K562 (cell line): ENCODE measurements around the gene ZNF10. TPM values are rescaled to one million over a fixed set of nuclear protein-coding genes. Genes with fewer than 3 reads are reported as not detected.

Source experiments
- HCFC1 ChIP-seq: IDR thresholded peaks from 2 replicates; pipeline ENCODE4 v1.6.1; 2012; ENCODE audit warnings: low read depth, low read length, improper control_type of control experiment
- L3MBTL2 ChIP-seq: fragments of 450-650 bp; IDR thresholded peaks from 2 replicates; pipeline ENCODE4 v1.6.1; 2016; ENCODE audit warnings: mild to moderate bottlenecking, moderate library complexity
- MTA3 ChIP-seq: fragments of 450-650 bp; formaldehyde crosslinking; IDR thresholded peaks from 2 replicates; pipeline ENCODE4 v1.6.1; 2017; ENCODE audit warnings: mild to moderate bottlenecking, borderline replicate concordance
- NRF1 ChIP-seq, 2 experiments: fragments of 450-650 bp; IDR thresholded peaks in 1 of 2; conservative IDR thresholded peaks in 1 of 2; 2 replicates each; pipeline ENCODE4 v1.6.1; 2014; ENCODE audit warnings: mild to moderate bottlenecking in 2 of 2
- POLR2AphosphoS5 ChIP-seq: IDR thresholded peaks from 2 replicates; pipeline ENCODE4 v1.6.1; 2011; ENCODE audit warnings: mild to moderate bottlenecking, low read depth, low read length, moderate library complexity; ENCODE audit not compliant: control insufficient read depth, insufficient read depth
- TEAD1 ChIP-seq, 2 experiments: fragments of 450-650 bp in 1 of 2; sonication (generic) in 1 of 2; formaldehyde crosslinking; IDR thresholded peaks; 2 replicates each; pipeline versions ENCODE4 v1.4.0 to v1.8.0; 2020 to 2022; ENCODE audit warnings: mild to moderate bottlenecking in 2 of 2, missing genetic modification reagents in 1 of 2
- ZNF347 ChIP-seq: fragments of 450-650 bp; formaldehyde crosslinking; IDR thresholded peaks from 2 replicates; pipeline ENCODE4 v1.4.0; 2020; ENCODE audit warnings: low read depth, mild to moderate bottlenecking, moderate library complexity
- polyA plus RNA-seq, 8 experiments: library from polyadenylated mRNA; depleted of rRNA in 4 of 8; stranded (reverse) in 5 of 8; unstranded in 3 of 8; fragments of >200 nt; fragmentation: Nextera tagmentation in 2 of 8; fragmentation: Illumina TruSeq in 1 of 8; extraction: Ambion mirVana in 2 of 8; extraction: Trizol in 1 of 8; gene quantifications; 2 replicates each; pipeline versions ENCODE4 v1.2.1 to v1.2.3, GENCODE V29; 2011 to 2014; ENCODE audit warnings: inconsistent platforms in 1 of 8, missing spikeins in 1 of 8
- total RNA-seq, 7 experiments: library from RNA; depleted of rRNA in 6 of 7; stranded (reverse); fragments of >200 nt in 6 of 7; fragmentation: Illumina TruSeq in 2 of 7; extraction: Trizol in 2 of 7; gene quantifications; 2 replicates each; pipeline versions ENCODE4 v1.2.1 to v1.2.3, GENCODE V29; 2011 to 2021; ENCODE audit warnings: low replicate concordance in 1 of 7
- TF ChIP-seq, protein P1 (sequence below), 2 experiments: fragments of 450-650 bp in 1 of 2; sonication (generic) in 1 of 2; formaldehyde crosslinking in 1 of 2; IDR thresholded peaks; 2 replicates each; pipeline versions ENCODE4 v1.7.1 to v1.9.0; 2016 to 2022; ENCODE audit warnings: inconsistent platforms in 1 of 2, mild to moderate bottlenecking in 1 of 2, missing genetic modification reagents in 1 of 2
- TF ChIP-seq, protein P2 (sequence below): fragments of 200-800 bp; sonication (Bioruptor generic); IDR thresholded peaks from 2 replicates; pipeline ENCODE4 v1.6.1; 2016; ENCODE audit warnings: missing genetic modification characterization, missing compliant biosample characterization
- TF ChIP-seq, protein P3 (sequence below), 2 experiments: fragments of 450-650 bp; IDR thresholded peaks; 2 replicates each; pipeline ENCODE4 v1.6.1; 2016

Gene ZNF10
- total and polyA plus RNA-seq, 9 of the 15 experiments (the other 6 are each of a cell fraction or from before 2014, with no cell fraction given): 3.5 to 5.8 (median 4.9) TPM

DNA sequence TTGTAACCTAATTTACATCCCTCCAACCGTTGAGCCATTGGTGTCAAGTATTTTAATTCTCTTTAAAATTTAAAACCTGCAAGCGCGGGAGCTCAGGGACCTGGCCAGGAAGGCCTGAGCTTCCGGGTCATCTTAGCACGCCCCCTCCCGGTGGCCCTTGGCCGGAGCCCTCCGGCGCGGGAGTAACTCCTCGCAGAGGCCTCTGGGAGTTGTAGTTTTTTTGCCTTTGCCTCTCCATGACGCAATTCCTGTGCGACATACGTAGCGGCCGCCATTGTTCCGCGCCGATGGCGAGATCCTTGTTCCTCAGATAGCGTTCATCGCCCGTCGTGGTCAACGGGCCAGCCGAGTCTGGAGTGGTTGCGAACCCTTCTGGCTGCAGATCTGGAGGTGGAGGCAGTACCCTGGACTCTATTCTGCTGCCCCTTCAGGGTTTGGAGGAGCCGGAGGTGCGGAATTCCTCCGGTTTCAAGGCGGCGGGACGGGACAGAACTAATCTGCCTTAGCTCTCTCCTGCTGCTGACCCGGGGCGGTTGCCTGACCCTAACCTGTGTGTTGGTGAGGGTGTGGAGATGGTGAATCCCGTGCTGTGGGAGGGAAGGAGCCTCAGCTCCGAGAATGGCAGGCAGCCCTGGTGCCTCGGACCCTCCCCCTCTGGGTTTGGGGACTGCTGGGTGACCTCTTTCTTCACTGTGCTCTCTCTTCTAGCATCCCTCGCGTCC is 51.0 kb downstream of the ZNF10 start, which contains the start of gene ZNF268 (continued):
- TF ChIP-seq, protein P1, sequence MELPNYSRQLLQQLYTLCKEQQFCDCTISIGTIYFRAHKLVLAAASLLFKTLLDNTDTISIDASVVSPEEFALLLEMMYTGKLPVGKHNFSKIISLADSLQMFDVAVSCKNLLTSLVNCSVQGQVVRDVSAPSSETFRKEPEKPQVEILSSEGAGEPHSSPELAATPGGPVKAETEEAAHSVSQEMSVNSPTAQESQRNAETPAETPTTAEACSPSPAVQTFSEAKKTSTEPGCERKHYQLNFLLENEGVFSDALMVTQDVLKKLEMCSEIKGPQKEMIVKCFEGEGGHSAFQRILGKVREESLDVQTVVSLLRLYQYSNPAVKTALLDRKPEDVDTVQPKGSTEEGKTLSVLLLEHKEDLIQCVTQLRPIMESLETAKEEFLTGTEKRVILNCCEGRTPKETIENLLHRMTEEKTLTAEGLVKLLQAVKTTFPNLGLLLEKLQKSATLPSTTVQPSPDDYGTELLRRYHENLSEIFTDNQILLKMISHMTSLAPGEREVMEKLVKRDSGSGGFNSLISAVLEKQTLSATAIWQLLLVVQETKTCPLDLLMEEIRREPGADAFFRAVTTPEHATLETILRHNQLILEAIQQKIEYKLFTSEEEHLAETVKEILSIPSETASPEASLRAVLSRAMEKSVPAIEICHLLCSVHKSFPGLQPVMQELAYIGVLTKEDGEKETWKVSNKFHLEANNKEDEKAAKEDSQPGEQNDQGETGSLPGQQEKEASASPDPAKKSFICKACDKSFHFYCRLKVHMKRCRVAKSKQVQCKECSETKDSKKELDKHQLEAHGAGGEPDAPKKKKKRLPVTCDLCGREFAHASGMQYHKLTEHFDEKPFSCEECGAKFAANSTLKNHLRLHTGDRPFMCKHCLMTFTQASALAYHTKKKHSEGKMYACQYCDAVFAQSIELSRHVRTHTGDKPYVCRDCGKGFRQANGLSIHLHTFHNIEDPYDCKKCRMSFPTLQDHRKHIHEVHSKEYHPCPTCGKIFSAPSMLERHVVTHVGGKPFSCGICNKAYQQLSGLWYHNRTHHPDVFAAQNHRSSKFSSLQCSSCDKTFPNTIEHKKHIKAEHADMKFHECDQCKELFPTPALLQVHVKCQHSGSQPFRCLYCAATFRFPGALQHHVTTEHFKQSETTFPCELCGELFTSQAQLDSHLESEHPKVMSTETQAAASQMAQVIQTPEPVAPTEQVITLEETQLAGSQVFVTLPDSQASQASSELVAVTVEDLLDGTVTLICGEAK (IDR thresholded peaks at IDR 0.05): peak; percentile 91
- TF ChIP-seq, protein P1 (CRISPR knock-in tag; IDR thresholded peaks at IDR 0.05): no peak
- peak; percentile 86 for TF ChIP-seq L3MBTL2
- TF ChIP-seq TEAD1 (CRISPR knock-in tag; IDR thresholded peaks at IDR 0.05): peak in 1 of 2 experiments; percentile 43; a peak in 1 of 4 replicates
- no peak for TF ChIP-seq ZNF347
- TF ChIP-seq HCFC1: peak; percentile 99
- TF ChIP-seq MTA3: peak; percentile 31; the same call in 1 of the 2 replicates
- TF ChIP-seq NRF1 (conservative IDR thresholded peaks at IDR 0.05 in 1 of 2, IDR thresholded peaks at IDR 0.05 in 1 of 2): peak; percentile 20 to 41; a peak in 2 of 4 replicates
- TF ChIP-seq, protein P2, sequence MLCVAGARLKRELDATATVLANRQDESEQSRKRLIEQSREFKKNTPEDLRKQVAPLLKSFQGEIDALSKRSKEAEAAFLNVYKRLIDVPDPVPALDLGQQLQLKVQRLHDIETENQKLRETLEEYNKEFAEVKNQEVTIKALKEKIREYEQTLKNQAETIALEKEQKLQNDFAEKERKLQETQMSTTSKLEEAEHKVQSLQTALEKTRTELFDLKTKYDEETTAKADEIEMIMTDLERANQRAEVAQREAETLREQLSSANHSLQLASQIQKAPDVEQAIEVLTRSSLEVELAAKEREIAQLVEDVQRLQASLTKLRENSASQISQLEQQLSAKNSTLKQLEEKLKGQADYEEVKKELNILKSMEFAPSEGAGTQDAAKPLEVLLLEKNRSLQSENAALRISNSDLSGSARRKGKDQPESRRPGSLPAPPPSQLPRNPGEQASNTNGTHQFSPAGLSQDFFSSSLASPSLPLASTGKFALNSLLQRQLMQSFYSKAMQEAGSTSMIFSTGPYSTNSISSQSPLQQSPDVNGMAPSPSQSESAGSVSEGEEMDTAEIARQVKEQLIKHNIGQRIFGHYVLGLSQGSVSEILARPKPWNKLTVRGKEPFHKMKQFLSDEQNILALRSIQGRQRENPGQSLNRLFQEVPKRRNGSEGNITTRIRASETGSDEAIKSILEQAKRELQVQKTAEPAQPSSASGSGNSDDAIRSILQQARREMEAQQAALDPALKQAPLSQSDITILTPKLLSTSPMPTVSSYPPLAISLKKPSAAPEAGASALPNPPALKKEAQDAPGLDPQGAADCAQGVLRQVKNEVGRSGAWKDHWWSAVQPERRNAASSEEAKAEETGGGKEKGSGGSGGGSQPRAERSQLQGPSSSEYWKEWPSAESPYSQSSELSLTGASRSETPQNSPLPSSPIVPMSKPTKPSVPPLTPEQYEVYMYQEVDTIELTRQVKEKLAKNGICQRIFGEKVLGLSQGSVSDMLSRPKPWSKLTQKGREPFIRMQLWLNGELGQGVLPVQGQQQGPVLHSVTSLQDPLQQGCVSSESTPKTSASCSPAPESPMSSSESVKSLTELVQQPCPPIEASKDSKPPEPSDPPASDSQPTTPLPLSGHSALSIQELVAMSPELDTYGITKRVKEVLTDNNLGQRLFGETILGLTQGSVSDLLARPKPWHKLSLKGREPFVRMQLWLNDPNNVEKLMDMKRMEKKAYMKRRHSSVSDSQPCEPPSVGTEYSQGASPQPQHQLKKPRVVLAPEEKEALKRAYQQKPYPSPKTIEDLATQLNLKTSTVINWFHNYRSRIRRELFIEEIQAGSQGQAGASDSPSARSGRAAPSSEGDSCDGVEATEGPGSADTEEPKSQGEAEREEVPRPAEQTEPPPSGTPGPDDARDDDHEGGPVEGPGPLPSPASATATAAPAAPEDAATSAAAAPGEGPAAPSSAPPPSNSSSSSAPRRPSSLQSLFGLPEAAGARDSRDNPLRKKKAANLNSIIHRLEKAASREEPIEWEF: 0 out of 2 replicates have a peak, but pooled peaks have one; percentile 45
- peak; percentile 85 for TF ChIP-seq POLR2AphosphoS5
- TF ChIP-seq, protein P3, sequence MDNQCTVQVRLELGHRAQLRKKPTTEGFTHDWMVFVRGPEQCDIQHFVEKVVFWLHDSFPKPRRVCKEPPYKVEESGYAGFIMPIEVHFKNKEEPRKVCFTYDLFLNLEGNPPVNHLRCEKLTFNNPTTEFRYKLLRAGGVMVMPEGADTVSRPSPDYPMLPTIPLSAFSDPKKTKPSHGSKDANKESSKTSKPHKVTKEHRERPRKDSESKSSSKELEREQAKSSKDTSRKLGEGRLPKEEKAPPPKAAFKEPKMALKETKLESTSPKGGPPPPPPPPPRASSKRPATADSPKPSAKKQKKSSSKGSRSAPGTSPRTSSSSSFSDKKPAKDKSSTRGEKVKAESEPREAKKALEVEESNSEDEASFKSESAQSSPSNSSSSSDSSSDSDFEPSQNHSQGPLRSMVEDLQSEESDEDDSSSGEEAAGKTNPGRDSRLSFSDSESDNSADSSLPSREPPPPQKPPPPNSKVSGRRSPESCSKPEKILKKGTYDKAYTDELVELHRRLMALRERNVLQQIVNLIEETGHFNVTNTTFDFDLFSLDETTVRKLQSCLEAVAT (IDR thresholded peaks at IDR 0.05): 0 out of 4 replicates have a peak, but pooled peaks of 1 of the 2 experiments have one; percentile 64
